H1 (cell line): ENCODE results near the gene GALNTL6. TPM values are rescaled to one million over a fixed set of nuclear protein-coding genes. Genes with fewer than 3 reads are reported as not detected.

ENCODE experiments used
- SIN3A ChIP-seq, 2 experiments: IDR thresholded peaks in 1 of 2; conservative IDR thresholded peaks in 1 of 2; 2 replicates each; pipeline ENCODE4 v1.6.1; 2011 to 2012; ENCODE audit warnings: low read length in 2 of 2, improper control_type of control experiment in 1 of 2, low read depth in 1 of 2, mild to moderate bottlenecking in 1 of 2
- polyA plus RNA-seq, 7 experiments: library from polyadenylated mRNA; depleted of rRNA in 3 of 7; stranded (reverse) in 5 of 7; unstranded in 2 of 7; fragments of >200 nt in 5 of 7; fragments of 200-250 nt in 2 of 7; gene quantifications; 1 replicate in 5 of 7; 2 replicates in 1 of 7; 4 replicates in 1 of 7; pipeline versions ENCODE4 v1.2.1 to v1.2.3, GENCODE V29; 2011 to 2013; ENCODE audit warnings: missing spikeins in 2 of 7, mixed read lengths in 2 of 7
- total RNA-seq: library from RNA; stranded (reverse); fragmentation: NEBNext Ultra II Directional; extraction: Animal tissue kit (Norgen Biotek cat#: 25700); gene quantifications from 2 replicates; pipeline ENCODE4 v1.2.1, GENCODE V29; 2021

GALNTL6 gene
- total and polyA plus RNA-seq, 2 of the 8 experiments (the other 6 are each of a cell fraction or from before 2014, with no cell fraction given) = 0.03 to 0.32 TPM

- no peak for TF ChIP-seq SIN3A (conservative IDR thresholded peaks at IDR 0.05 in 1 of 2, IDR thresholded peaks at IDR 0.05 in 1 of 2; ENCODE audit: low read depth in 1 of 2, low read length in 2 of 2)
Measured at GRCh38 chr4:172869621-172870268, 1056.5 kb downstream of the GALNTL6 start (continued).
